ENCODE data around the gene EPOP. TPM values are rescaled to one million over a fixed set of nuclear protein-coding genes. Genes with fewer than 3 reads are reported as not detected.

EPOP gene
- total RNA-seq, 1 experiment from 2014 or later, result 8.4 TPM

- TF ChIP-seq EZH2 (IDR thresholded peaks at IDR 0.05; ENCODE audit: low read depth), result no peak
- no peak for TF ChIP-seq CTCF (conservative IDR thresholded peaks at IDR 0.05)
- Histone ChIP-seq H3K79me2 (ENCODE audit: low read depth) (no peaks in the 10 kb centered on the region), H3K9me2 (ENCODE audit: insufficient read depth) (no peaks in the 10 kb centered on the region), H3K36me3 (ENCODE audit: low read depth) (no peaks in the 10 kb centered on the region), H3F3A (ENCODE audit: insufficient read depth, low read depth) (peaks cover 9% of the 10 kb centered on the region; the same call in 1 of the 2 replicates), H3K9me3 (ENCODE audit: insufficient read depth, low read depth) (no peaks in the 10 kb centered on the region), H4K20me1 (ENCODE audit: insufficient read depth) (no peaks in the 10 kb centered on the region), H3K27me3 (ENCODE audit: insufficient read depth, low read depth) (no peaks in the 10 kb centered on the region), H3K4me2 (no peak overlapping the region), H3K4me3 (no peak overlapping the region), H3K4me1 (replicated peaks; ENCODE audit: insufficient read depth) (0 out of 2 replicates have a peak, but pooled peaks cover 10% of the 10 kb centered on the region), H3K27ac (no peak overlapping the region), H2AFZ (no peak overlapping the region)
- BruUV-seq (replicated peaks), result no TSS peak
- intact Hi-C loops (cut with micrococcal nuclease; ENCODE audit: unreplicated experiment), result no loop called here
- ChIA-PET POLR2A (ENCODE audit: unreplicated experiment) (no interaction called here), CTCF (interaction anchor here (0.6 kb wide), 1 partner anchor 61 kb away, joined by 3 read pairs; no protein-coding TSS in a partner anchor)
- no peak for DNase-seq
Observed at GRCh38 chr17:38685491-38685890, 10.7 kb upstream of the EPOP start.

GRCh38 chr17:38681096-38681495, 6.3 kb upstream of the EPOP start:
- Histone ChIP-seq H4K20me1 (ENCODE audit: insufficient read depth) (no peaks in the 10 kb centered on the region), H3K27ac (no peak overlapping the region), H3K27me3 (ENCODE audit: insufficient read depth, low read depth) (no peaks in the 10 kb centered on the region), H3K9me2 (ENCODE audit: insufficient read depth) (no peaks in the 10 kb centered on the region), H3K4me2 (no peak overlapping the region), H3K4me1 (replicated peaks; ENCODE audit: insufficient read depth) (peaks cover 6% of the 10 kb centered on the region; the same call in 1 of the 2 replicates), H3K4me3 (no peak overlapping the region), H3K79me2 (ENCODE audit: low read depth) (no peaks in the 10 kb centered on the region), H3K9me3 (ENCODE audit: insufficient read depth, low read depth) (no peaks in the 10 kb centered on the region), H3K36me3 (ENCODE audit: low read depth) (no peaks in the 10 kb centered on the region), H2AFZ (no peak overlapping the region), H3F3A (ENCODE audit: insufficient read depth, low read depth) (peaks cover 5% of the 10 kb centered on the region; the same call in 1 of the 2 replicates)
- ChIA-PET CTCF (interaction anchor here (0.6 to 0.7 kb wide), 2 partner anchors 302 to 488 kb away, joined by 3 read pairs; no protein-coding TSS in a partner anchor), POLR2A (ENCODE audit: unreplicated experiment) (no interaction called here)
- no peak for TF ChIP-seq CTCF (conservative IDR thresholded peaks at IDR 0.05)
- no peak for TF ChIP-seq EZH2 (IDR thresholded peaks at IDR 0.05; ENCODE audit: low read depth)
- no peak for DNase-seq
- no TSS peak for BruUV-seq (replicated peaks)
- intact Hi-C loops (cut with micrococcal nuclease; ENCODE audit: unreplicated experiment), result no loop called here

- DNase-seq, result no peak
- peaks cover 12% of the 10 kb centered on the region; the same call in 1 of the 2 replicates for H3F3A ChIP-seq (ENCODE audit: insufficient read depth, low read depth)
- TF ChIP-seq EZH2 (IDR thresholded peaks at IDR 0.05; ENCODE audit: low read depth), result no peak
- TF ChIP-seq CTCF (conservative IDR thresholded peaks at IDR 0.05), result no peak
- H3K4me3 ChIP-seq, result no peak overlapping the region
- H3K36me3 ChIP-seq (ENCODE audit: low read depth), result no peaks in the 10 kb centered on the region
- peaks cover 10% of the 10 kb centered on the region; the same call in 1 of the 2 replicates for H3K4me1 ChIP-seq (replicated peaks; ENCODE audit: insufficient read depth)
- H3K27ac ChIP-seq, result no peak overlapping the region
- H3K79me2 ChIP-seq (ENCODE audit: low read depth), result 0 out of 2 replicates have a peak, but pooled peaks cover 4% of the 10 kb centered on the region
- H3K9me2 ChIP-seq (ENCODE audit: insufficient read depth), result no peaks in the 10 kb centered on the region
- no peaks in the 10 kb centered on the region for H3K9me3 ChIP-seq (ENCODE audit: insufficient read depth, low read depth)
- intact Hi-C loops (cut with micrococcal nuclease; ENCODE audit: unreplicated experiment), result loop anchor here (1.0 to 10.0 kb wide), 4 partner anchors 56 to 567 kb away; partner anchors contain the start of genes LASP1 and PLXDC1
- H3K4me2 ChIP-seq, result no peak overlapping the region
- H2AFZ ChIP-seq, result no peak overlapping the region
- BruUV-seq (replicated peaks), result no TSS peak
- no peaks in the 10 kb centered on the region for H4K20me1 ChIP-seq (ENCODE audit: insufficient read depth)
- no peaks in the 10 kb centered on the region for H3K27me3 ChIP-seq (ENCODE audit: insufficient read depth, low read depth)
- POLR2A ChIA-PET (ENCODE audit: unreplicated experiment), result no interaction called here
- CTCF ChIA-PET, result interaction anchor here (0.7 to 1.7 kb wide), 3 partner anchors 9 to 57 kb away, joined by 3 to 10 read pairs (median 5); no protein-coding TSS in a partner anchor
Observed at GRCh38 chr17:38677819-38678218, 3.1 kb upstream of the EPOP start.
